T-helper 1 cell treated with Interleukin-12 subunit alpha and Interleukin-12 subunit beta and Interleukin-4 antibody, amounts not matched to agents 30 ng/mL and 1 ng/mL, for 36 hours (primary cell): Measurements from ENCODE around the gene ZDHHC5. TPM values are rescaled to one million over a fixed set of nuclear protein-coding genes. Genes with fewer than 3 reads are reported as not detected.

Experiments used
- intact Hi-C: fragments of 100-400 bp; cut with micrococcal nuclease; formaldehyde crosslinking; loops from one replicate; pipeline ENCODE4 v1.15.1; 2024
- total RNA-seq: library from RNA; stranded (reverse); gene quantifications from 2 replicates; pipeline ENCODE4 v1.2.3, GENCODE V29; 2022

The ZDHHC5 gene
- total RNA-seq, 1 donor from 2014 or later: 84.4 TPM

- intact Hi-C loops: loop anchor here (1.0 kb wide), 5 partner anchors 114 to 300 kb away; no protein-coding TSS in a partner anchor
These were observed 22.9 kb upstream of the ZDHHC5 start for GRCh38 chr11:57644748-57645688.

GRCh38 chr11:57645689-57646085 is 22.2 kb upstream of the ZDHHC5 start:
- intact Hi-C loops: no loop called here

GRCh38 chr11:57646194-57646798 is 21.6 kb upstream of the ZDHHC5 start:
- intact Hi-C loops: no loop called here

GRCh38 chr11:57646799-57647303 is 21.1 kb upstream of the ZDHHC5 start:
- intact Hi-C loops: no loop called here

GRCh38 chr11:57647372-57647771 is 20.5 kb upstream of the ZDHHC5 start:
- intact Hi-C loops: no loop called here

GRCh38 chr11:57647960-57648800 is 19.7 kb upstream of the ZDHHC5 start:
- intact Hi-C loops: loop anchor here (2.0 kb wide), 1 partner anchor 221 kb away; the partner anchor contains the start of gene SLC43A3

GRCh38 chr11:57648801-57649735 is 18.8 kb upstream of the ZDHHC5 start:
- intact Hi-C loops: loop anchor here (1.0 to 2.0 kb wide), 2 partner anchors 8 to 222 kb away; partner anchors contain the start of genes CLP1 and SLC43A3

- intact Hi-C loops: loop anchor here (1.0 to 10.0 kb wide), 5 partner anchors 7 to 1905 kb away; partner anchors contain the start of genes CLP1 and SLC43A3
These were observed 17.8 kb upstream of the ZDHHC5 start, which contains the start of gene YPEL4 for GRCh38 chr11:57649826-57650738. YPEL4 (minus strand) TSS chr11:57649912; CDS start chr11:57647107, 2,805 bp downstream.

GRCh38 chr11:57650739-57651090 is 17.2 kb upstream of the ZDHHC5 start:
- intact Hi-C loops: loop anchor here (1.0 to 10.0 kb wide), 3 partner anchors 16 to 1904 kb away; no protein-coding TSS in a partner anchor

- intact Hi-C loops: loop anchor here (2.0 to 10.0 kb wide), 2 partner anchors 15 to 1903 kb away; no protein-coding TSS in a partner anchor
These were observed 16.5 kb upstream of the ZDHHC5 start for GRCh38 chr11:57651408-57651807.

- intact Hi-C loops: loop anchor here (10.0 kb wide), 1 partner anchor 1903 kb away; no protein-coding TSS in a partner anchor
These were observed 15.7 kb upstream of the ZDHHC5 start for GRCh38 chr11:57652230-57652629.

GRCh38 chr11:57652662-57653061 is 15.3 kb upstream of the ZDHHC5 start:
- intact Hi-C loops: loop anchor here (10.0 kb wide), 1 partner anchor 1902 kb away; no protein-coding TSS in a partner anchor

GRCh38 chr11:57653163-57653562 is 14.8 kb upstream of the ZDHHC5 start:
- intact Hi-C loops: loop anchor here (10.0 kb wide), 1 partner anchor 1902 kb away; no protein-coding TSS in a partner anchor

GRCh38 chr11:57656885-57657193 is 11.1 kb upstream of the ZDHHC5 start:
- intact Hi-C loops: loop anchor here (1.0 to 10.0 kb wide), 13 partner anchors 8 to 1898 kb away; partner anchors contain the start of genes MED19, SELENOH, SSRP1 and TIMM10

- intact Hi-C loops: loop anchor here (1.0 to 10.0 kb wide), 13 partner anchors 8 to 1897 kb away; partner anchors contain the start of genes MED19, SELENOH, SSRP1 and TIMM10
These were observed 10.5 kb upstream of the ZDHHC5 start, which contains the start of gene CLP1 for GRCh38 chr11:57657194-57658022. CLP1 (plus strand) TSS chr11:57657762; CDS start chr11:57659477, 1,715 bp downstream.

GRCh38 chr11:57658023-57658361 is 9.9 kb upstream of the ZDHHC5 start:
- intact Hi-C loops: loop anchor here (10.0 kb wide), 1 partner anchor 1897 kb away; no protein-coding TSS in a partner anchor

GRCh38 chr11:57659669-57660068 is 8.2 kb upstream of the ZDHHC5 start:
- intact Hi-C loops: loop anchor here (10.0 kb wide), 1 partner anchor 1895 kb away; no protein-coding TSS in a partner anchor
